Esophagus muscularis mucosa (tissue), 4 donors: ENCODE measurements around the gene USP4.

Source experiments
- CTCF ChIP-seq, 3 experiments: fragments of 200-600 bp in 2 of 3; fragments of 450-650 bp in 1 of 3; sonication (generic) in 2 of 3; IDR thresholded peaks; one replicate each; pipeline ENCODE4 v1.5.1; 2017 to 2019; ENCODE audit warnings: antibody characterized with exemption in 3 of 3, mild to moderate bottlenecking in 2 of 3, moderate library complexity in 1 of 3
- EP300 ChIP-seq: sonication (generic); formaldehyde crosslinking; IDR thresholded peaks from one replicate; pipeline ENCODE4 v1.6.1; 2017; ENCODE audit warnings: antibody characterized with exemption
- POLR2A ChIP-seq: fragments of 450-650 bp; IDR thresholded peaks from one replicate; pipeline ENCODE4 v1.6.1; 2017; ENCODE audit warnings: antibody characterized with exemption, moderate library complexity, mild to moderate bottlenecking, low read depth
- POLR2AphosphoS5 ChIP-seq, 2 donors: sonication (generic); formaldehyde crosslinking; IDR thresholded peaks; one replicate each; pipeline ENCODE4 v1.6.1; 2017; ENCODE audit warnings: antibody characterized with exemption in 2 of 2

- TF ChIP-seq CTCF (IDR thresholded peaks at IDR 0.05), result no peak
- no peak for TF ChIP-seq POLR2A
- TF ChIP-seq EP300, result no peak
- peak in 1 of 2 donors; percentile 50 for TF ChIP-seq POLR2AphosphoS5 (IDR thresholded peaks at IDR 0.05)
Observed at GRCh38 chr3:49255112-49255511, 84.7 kb downstream of the USP4 start.
